Activated CD8-positive, alpha-beta memory T cell treated with anti-CD3 and anti-CD28 coated beads, Interleukin-2, amount 50 U/mL, for 48 hours (primary cell): ENCODE measurements around the gene PRXL2B.

Source experiments
- DNase-seq: peaks from one replicate; pipeline ENCODE4 v3.0.0-alpha.2; 2020

Gene PRXL2B

DNA sequence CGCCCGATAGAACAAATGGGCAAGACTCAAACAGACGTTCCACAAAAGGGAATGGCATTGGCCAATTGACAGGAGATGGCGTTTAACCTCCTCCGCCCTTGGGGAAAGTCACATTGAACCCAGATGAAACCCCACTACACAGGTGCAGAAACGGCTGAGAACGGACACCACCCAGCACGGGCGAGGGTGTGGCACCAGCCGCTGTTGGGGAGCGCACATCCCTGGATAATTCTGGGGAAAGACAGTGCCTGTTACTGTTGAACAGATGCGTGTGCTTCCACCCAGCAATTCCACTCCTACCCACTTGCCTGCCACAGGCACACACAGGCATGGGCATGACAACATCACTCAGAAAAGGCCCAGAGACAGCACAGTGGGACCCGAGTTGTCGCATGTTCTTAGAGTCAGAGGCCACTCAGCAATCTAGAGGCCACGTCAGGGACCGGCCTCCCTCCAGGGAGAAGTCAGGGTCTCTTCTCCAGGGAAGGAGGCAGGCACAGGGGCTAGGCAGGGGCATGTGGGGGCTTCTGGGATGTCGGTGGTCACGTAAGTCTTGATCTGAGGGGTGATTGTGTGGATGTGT lies 15.2 kb downstream of the PRXL2B start:
- DNase-seq: no peak

- DNase-seq: no peak
Observed at GRCh38 chr1:2602311-2602835, 15.8 kb downstream of the PRXL2B start.

- DNase-seq: no peak
Observed at GRCh38 chr1:2602866-2603520, 16.4 kb downstream of the PRXL2B start.

GRCh38 chr1:2603521-2604155 lies 17.1 kb downstream of the PRXL2B start:
- no peak for DNase-seq

DNA sequence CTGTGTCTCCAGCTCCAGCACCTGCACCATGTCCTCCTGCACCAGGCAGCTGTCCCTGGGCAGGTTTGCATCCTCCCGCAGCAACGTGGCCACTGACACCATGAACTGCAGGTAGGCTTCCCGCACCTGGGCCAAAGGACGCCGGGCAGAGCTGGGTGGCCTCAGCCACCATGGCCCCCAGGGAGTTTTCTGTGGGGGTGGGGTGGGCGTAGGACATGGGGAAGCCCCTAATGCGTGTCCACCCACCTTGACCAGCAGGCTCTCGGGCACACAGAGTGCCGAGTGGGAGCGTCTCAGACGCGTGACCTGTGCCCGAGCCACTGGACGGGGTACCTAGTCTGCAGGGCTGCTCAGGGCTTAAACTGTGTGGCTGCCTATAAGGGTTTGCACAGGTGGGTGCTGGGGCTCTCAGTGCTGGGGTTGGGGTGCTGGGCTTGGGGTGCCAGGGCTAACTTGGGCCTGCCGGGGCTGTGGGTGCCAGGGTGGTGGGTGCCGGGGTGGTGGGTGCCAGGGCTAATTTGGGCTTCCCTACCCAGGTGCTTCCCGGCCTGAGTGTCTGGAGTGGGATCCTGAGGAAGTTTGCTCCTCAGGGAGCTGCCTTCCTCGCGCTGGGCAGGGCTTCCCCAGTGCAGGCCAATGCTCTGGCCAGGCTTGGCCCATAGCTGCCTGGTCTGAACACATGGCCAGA lies 17.7 kb downstream of the PRXL2B start:
- no peak for DNase-seq

- DNase-seq: no peak
Observed at GRCh38 chr1:2604844-2605508, 18.4 kb downstream of the PRXL2B start.

DNA sequence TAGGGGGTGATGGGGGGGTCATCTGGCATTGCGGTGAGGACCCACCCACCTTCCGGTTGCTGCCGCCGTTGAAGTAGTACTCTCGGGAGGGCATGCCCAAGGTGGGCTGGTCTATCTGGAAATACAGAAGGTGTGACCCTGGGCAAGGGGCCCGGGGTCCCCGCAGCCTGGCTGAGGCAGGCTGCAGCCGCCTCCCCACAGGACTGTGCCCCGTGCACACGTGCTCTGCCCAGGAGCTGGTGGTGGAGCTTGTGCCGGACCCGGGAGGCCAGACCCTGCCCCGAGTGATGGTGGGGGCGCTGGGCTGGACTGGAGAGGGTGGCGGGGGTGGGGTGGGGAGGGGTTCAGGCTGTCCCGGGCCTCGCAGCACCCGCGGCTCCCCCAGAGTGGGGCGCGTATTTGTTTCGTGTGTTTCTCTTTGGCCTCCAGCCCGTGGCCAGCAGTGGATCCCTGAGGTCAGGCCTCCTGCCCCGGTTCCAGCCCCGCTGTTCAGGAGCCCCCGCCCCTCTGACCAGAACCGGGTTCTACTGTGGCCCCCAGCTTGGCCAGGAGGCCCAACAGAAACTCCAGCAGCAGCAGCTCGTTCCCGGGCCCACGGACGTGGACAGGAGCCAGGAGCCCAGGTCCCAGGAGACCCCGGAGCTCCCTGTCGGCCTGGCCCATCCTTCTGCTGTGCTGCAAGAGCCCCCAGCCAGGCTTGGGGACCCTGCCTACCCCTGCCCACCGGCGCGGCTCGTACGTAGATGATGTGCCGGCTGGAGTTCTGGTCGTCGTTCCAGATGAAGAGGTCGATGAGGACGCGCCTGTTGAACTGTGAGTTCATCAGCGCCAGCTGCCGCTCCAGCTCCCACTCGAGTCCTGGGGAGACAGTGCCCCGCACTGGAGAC lies 19.2 kb downstream of the PRXL2B start:
- DNase-seq: no peak

- no peak for DNase-seq
Observed at GRCh38 chr1:2606396-2606880, 19.9 kb downstream of the PRXL2B start.

DNA sequence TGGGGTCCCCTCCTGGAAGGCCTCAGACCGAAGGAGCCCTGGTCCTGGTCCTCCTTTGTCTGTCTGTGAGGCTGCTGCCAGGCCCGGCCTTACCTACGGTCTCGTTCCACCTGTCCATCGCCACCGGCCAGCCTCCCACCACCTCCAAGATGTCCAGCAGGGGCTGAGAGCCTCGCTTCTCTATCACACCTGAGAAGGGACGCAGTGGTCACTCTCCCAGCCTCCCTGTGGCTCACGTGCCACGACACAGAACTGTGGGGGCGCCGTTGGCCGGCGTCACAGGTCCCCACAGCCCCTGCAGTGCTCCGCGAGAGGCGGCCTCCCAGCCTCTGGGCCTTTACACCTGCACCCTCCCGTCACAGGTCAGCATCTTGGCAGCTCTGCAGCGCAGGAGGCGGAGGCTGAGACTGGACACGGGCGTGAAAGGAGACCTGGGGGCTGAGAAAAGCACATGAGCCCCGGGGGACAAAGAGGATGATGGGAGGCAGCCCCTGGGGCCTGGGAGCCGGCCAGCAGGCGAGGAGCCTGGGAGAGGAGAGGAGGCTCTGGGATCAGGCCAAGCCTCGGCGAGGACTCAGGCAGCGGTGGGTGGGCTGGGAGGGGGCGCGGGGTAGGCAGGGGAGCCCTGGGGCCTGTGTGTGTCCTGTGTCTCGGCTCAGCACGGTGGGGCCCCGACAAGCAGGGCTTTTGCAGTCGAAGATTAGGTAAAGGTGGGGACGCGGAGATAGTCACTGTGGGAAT lies 20.5 kb downstream of the PRXL2B start:
- DNase-seq: no peak

- no peak for DNase-seq
Observed at GRCh38 chr1:2607641-2608091, 21.1 kb downstream of the PRXL2B start.

- no peak for DNase-seq
Observed at GRCh38 chr1:2609319-2610035, 22.9 kb downstream of the PRXL2B start.

DNA sequence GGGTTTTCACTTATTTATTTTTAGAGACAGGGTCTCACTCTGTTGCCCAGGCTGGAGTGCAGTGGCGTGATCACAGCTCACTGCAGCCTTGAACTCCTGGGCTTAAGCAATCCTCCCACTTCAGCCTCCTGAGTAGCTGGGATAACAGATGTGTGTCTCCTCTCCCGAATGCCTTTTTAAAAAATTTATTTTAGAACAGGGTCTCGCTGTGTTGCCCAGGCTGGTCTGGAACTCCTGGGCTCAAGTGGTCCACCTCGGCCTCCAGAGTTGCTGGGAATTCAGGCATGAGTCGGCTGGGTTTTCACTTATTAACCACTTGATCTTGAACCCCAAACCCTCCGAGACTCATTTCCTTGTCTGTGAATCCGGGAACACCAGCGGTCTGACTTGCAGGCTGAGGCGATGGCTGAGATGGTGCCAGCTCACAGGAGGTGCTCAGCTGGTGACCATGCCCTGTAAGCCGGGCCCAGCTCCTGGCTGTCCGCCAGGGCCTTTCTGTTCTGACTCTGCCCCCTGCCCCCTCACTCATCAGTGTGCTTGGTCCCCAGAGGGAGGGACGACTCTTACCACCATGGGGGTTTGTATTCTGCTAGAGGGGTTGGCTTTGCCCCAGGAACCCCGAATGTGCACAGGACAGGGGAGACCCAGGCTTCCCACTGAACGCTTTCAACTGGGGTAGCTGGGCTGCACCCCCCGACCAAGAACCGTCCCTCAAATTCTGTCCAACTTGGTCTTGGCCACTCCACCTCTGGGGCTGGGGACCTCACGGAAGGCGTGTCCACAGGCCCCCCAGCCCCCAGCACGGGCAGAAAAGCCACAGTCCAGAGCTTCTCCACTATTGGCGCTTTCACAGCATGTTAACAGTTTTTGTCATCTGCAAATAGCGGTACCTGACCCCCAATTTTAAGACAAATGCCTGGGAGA lies 23.7 kb downstream of the PRXL2B start:
- DNase-seq: no peak

GRCh38 chr1:2611031-2611501 lies 24.5 kb downstream of the PRXL2B start:
- DNase-seq: no peak

DNA sequence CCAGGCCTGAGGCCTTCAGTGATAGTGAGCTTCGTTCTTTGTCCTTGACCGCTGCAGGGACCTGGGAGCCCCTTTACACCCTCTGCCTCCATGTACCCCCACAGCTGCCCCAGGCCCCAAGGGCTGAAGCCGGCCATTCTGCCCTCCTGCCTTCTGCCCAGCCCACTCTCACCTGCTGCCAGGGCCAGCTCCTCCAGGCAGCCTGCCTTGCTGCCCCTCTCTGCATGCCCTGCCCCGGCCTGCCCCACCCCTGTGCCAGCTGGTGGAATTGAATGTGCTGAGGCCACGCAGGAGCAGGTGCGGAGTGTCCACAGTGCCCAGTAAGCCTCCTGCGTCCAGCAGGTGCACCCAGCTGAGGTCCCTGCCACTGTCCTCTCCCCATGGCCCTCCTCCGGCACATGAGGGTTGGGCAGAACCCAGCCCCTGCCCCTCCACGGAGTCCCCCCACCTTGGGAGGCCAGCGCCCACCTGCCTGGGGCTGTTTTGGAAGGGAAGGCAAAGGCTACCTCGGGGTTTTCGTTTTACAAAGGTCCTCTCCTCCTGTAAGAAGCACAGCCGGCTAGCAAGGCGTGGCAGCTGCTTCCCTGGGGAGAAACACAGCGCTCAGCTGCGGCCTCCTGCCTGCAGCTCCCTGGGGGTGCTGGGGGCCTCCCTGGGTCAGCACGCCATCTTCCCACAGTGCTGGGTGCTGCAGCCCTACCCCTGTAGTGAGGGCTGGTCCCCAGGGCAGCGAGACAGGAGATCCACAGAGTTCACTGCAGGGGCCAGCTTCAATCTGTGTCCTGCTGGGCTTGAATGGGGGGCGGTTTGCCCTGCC lies 25.3 kb downstream of the PRXL2B start:
- DNase-seq: no peak

DNA sequence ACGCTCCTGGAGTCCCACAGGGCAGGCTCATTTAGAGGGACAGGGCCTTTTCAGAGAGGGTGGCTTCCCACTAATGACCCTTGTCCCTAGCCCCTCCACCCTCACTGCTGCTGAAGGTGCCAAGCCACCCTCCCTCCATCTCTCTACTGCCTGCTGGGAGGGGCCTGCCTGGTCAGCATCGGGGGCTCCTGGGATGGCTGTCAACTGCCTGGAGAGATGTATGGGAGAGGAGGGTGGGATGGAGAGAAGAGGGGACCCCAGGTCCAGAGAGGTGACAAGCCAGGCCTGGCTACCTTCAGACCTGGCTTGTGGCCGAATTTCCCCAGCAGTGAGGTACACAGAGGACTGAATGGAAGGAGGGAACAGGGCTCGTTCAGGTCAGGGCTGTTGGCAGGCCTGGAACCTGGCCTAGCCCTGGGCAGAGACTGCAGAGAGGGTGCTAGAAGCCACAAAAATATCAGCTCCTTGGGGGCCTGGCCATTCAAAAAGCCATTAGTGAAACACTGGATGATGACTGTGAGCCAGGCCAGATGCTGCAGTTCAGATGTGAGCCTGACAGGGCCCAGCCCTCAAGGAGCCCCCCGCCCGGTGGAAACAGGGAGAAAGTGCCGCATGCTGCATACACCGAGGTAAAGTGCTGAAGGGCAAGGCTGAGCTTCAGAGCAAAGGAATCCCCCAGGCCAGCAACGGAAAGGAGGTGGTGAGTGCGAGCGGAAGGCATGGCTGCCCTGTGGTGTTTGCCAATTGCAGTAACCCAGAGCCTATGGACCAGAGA lies 26.2 kb downstream of the PRXL2B start:
- no peak for DNase-seq

DNA sequence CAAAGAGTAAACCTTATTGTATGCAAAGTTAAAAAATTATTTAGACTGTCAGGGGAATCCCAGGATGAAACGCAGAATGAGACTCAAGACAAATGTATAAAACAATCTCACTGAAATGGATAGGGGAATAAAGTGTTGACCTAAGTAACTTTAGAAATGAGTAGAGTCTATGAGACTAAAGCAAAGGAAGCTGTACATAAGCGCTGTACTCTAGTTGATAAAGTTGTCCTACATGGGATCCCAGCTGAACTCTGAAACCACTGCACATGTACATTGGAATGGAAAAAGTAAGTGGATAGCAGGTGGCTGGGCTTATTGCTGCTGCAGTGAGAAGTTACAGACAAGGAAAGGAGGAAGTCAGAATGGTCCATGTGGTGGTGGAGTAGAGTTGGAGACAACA lies 27.6 kb downstream of the PRXL2B start:
- DNase-seq: no peak

DNA sequence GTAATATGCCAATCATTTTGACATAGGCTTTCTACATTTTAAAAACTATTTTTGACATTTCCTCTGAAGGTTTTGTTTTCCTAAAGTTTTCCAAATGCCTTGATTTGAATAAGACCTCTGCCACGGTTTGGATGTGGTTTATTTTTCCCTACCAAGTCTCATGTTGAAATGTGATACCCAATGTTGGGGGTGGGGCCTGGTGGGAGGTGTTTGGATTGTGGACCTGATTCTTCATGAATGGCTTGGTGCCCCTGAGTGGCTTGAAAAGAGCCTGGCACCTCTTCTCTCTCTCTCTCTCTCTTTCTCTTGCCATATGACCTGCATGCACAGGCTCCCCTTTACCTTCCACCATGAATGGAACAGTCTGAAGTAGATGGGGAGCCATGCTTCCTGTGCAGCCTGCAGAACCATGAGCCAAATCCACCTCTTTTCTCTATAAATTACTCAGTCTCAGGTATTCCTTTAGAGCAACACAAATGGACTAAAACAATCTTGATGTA lies 31.4 kb downstream of the PRXL2B start:
- no peak for DNase-seq
